GM19238 (cell line): Measurements from ENCODE around the gene ADAMTS2.

Experiments used
- DNase-seq: peaks from one replicate; pipeline ENCODE4 v3.0.0; 2011; ENCODE audit warnings: low spot score; ENCODE audit not compliant: insufficient read length

The ADAMTS2 gene

GRCh38 chr5:179147991-179148702 is 197.1 kb downstream of the ADAMTS2 start:
- no peak for DNase-seq

DNA sequence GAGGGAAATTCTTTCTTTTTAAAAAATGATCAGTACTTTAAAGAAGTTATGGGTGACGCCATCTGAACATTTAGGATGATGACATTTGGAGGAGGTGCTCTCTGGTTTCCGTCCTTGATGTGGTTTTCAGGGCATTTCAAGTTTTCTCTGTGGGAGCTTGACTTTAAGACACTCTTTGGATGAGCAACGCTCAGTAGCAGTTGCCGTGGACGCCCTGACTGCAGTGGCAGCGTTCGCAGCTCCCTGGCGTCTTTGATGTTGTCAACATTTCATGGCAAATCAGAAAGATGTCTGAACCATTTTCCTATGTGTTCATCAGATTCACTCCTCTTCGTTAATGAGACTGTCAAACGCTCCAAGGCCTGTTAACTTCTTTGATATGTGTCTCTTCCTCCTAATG is 199.0 kb downstream of the ADAMTS2 start:
- no peak for DNase-seq

DNA sequence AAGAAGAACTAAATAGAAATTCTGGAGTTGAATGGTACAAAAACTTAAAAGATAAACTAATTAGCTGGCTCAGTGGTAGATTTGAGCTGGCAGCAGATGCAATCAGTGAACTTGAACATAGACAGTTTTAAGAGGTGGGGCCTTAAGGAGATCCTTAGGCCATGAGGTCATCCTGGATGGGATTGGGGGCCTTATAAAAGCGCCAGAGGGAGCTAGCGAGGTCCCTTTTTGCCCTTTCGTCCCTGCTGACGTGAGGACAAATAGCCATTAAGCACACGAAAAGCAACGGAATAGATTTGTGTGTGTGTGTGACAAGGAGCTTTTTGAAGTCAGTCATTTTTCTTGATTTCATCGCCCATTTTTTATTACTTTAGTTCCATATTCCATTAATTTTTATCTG is 201.8 kb downstream of the ADAMTS2 start:
- no peak for DNase-seq

DNA sequence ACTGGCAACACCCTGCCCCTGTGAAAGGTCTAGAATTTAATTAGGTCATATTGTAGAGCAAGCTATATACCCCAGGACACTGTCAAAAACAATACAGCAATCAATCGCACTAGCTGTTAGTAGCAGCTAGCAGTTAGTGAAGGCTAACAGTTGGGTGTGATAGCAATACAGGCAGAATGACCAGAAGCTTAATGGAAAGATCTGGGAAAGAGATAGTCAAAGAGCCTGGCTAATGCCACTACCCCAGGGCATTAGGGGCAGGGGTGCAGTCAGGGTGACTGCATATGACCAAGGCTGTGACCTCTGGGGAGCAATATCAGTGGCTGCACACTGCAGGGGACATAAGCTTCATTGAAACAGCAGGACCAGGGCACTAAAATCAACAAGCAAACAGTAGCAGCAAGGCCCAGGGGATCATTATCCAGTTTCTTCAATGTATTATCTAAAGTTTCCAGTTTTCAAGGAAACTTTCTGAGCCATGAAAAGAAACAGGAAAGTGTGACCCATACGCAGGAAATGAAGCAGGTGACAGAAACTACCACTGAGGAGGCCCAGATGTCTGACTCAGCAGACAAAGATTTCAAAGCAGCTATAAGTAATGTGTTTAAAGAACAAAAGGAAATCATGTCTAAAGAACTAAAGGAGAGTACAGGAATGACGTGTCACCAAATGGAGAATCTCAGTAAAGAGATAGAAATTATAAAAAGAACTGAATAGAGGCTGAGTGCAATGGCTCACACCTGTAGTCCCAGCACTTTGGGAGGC is 202.6 kb downstream of the ADAMTS2 start:
- DNase-seq: no peak

DNA sequence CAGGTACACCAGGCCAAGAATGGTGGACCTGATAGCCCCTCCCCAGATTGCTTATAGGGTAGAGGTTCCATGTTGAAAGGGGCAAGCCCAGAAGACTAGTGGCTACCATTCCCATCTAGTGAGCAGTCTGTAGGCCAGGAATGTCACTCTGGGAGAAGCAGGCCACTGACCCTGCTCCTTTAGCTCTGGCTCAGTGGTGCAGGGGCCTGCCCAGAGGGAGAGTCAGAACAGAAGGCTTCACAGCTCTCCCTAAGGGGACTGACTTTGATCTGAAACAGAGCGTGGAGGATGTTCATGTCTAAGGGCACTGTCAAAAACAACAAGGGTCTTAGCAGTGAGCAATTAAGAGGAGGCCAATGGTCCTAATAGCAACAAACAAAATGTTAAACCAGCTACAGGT is 203.4 kb downstream of the ADAMTS2 start:
- DNase-seq: no peak

DNA sequence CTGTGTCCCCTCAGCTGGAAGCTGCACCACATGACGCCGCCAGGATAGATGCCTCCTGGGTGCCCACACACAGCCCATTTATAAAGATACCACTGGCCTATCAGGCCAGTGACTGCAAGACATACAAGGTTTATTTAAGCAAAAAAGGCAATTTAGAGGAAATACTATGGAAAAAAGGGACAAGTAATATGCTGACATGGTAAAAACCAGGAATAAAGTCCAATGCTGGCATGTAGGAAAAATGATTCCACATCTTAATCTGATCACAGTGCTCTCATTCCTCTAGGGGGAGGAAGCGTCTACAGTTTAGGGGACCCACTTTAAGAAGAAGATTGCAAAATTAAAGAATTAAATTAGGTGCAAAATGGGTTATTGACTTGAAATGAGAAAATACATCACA is 205.0 kb downstream of the ADAMTS2 start:
- no peak for DNase-seq

DNA sequence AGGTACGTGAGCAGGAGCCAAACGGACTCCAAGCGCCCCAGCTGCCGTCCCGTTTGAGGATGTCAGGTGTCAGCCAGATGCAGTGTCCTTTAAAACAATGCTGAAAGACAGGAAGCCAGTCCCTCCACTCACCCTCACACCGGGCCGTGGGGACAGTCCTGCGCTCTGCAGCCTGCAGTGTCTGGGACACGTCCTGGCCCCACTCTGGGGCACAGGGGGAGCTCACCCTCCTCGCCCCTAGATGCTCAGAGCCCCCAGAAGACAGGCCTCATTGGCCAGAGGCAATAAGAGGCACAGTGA is 205.4 kb downstream of the ADAMTS2 start:
- no peak for DNase-seq

GRCh38 chr5:179139111-179139935 is 205.9 kb downstream of the ADAMTS2 start:
- no peak for DNase-seq

DNA sequence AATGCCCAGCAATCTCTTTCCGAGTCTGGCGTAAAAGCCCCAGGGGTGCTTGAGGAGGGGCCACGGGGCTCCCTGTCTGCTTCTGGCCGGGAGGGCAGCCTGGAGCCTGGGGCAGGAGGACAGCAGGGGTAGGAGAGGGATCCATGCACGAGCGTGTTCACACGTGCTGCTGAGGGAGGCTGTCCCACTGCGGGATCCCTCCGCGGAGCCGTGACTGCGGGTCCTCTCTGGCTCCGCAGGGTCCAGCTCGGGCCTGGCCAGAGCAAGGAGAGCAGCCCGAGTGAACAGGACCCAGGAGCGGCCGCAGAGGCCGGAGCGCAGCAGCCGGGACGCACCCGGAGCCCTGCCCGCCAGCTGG is 206.7 kb downstream of the ADAMTS2 start:
- no peak for DNase-seq

DNA sequence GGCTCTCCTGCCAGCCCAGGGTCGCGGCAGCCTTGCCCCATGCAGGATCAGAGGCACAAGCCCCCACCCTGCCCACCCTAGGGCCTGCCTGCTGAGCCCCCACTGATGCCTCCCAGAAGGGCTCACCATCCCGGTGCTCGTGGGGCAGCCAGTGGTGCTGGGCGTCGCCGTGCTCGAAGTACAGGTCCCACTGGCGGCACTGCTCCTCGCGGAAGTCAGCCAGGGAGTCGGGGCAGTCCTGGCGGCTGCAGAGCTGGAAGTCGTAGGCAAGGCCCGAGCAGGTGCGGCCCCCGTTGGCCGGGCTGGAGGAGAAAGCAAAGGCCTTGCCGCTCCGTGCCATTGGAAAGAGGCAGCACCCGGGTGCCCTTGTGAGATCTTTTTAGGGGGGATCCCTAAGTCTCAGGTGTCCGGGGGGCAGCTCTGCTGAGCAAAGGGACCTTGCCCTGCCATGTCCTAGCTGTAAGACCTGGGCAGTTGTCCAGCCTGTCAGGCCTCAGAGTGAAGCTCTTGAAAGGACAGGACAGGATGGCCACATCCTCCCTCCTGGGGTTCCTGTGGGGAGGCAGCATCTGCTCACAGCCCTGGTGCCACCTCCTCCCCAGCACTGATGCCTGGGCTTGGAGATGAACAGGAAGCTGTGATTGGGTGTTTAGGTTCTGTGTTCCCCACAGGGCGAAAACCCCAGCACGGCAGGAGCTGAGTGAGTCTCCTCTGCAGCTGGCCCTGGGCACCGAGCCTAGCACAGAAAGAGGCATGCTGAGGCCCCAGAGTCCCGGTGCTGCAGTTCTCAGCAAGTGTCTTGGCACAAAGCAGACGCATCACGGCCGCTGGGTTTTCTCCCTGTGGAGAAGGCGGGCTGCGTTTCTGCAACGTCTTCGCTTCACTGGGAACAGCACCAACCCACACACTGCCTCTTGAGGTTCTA is 207.4 kb downstream of the ADAMTS2 start:
- DNase-seq: no peak

GRCh38 chr5:179137016-179137642 is 208.1 kb downstream of the ADAMTS2 start:
- DNase-seq: no peak

DNA sequence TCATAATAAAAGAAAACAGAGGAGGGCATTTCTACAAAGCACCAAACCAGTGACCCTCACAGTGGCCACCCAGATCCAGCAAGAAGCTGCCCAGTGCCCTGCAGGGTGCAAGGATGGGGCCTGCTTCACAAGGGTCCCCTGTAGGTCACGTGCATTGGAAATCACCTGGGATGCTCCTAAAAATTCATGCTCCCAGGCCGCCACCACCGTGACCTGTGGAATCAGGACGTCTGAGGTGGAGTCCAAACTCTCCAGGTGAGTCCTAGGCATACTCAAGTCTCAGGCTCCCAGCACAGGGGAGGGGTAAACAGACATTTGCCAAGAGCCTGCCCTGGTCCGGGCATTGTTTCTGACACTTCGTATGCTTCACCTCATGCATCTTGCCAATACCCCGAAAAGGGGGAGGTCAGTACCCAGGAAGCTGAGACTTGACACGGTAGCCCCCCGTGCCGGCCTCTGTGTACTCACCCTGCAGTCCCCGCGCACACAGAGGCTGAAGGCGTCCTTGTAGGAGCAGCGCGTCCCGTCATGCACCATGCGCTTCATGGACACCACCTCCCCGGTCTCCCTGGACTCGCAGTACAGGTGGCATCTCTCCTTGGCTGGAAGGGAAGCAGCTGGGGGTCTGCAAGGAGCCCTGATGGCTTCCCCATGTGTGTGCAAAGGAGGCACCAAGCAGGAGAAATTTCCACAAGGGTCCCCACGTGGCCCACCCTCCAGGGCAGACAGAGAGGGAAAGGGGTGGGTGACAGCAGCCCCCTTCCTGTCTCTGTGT is 209.6 kb downstream of the ADAMTS2 start:
- DNase-seq: no peak

DNA sequence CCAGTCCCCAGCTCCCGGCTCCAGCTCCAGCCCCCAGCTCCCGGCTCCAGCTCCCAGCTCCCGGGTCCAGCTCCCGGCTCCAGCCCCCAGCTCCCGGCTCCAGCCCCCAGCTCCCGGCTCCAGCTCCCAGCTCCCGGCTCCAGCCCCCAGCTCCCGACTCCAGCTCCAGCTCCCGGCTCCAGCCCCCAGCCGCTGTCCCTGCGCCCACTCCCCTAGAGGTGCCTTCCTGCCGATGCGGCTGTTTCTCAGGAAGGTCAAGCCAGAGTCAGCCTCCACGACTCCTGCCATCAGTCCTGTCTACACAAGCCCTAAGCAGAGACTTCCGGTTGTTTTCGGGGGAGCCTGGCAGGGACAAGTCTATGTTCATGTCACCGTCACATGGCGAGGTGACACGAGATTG is 210.3 kb downstream of the ADAMTS2 start:
- no peak for DNase-seq

DNA sequence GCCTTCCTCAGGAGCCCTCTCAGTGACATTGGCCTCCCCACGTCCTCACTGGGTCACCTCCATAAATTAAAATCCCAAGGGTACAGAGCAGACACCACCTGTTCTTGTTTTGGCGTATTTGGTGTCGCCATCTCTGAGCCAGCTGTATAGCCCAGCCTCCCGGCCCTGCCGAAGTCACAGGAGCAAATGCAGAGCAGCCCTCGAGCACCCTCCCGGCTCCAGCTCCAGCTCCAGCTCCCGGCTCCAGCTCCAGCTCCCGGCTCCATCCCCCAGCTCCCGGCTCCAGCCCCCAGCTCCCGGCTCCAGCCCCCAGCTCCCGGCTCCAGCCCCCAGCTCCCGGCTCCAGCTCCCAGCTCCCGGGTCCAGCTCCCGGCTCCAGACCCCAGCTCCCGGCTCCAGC is 210.8 kb downstream of the ADAMTS2 start:
- DNase-seq: no peak

DNA sequence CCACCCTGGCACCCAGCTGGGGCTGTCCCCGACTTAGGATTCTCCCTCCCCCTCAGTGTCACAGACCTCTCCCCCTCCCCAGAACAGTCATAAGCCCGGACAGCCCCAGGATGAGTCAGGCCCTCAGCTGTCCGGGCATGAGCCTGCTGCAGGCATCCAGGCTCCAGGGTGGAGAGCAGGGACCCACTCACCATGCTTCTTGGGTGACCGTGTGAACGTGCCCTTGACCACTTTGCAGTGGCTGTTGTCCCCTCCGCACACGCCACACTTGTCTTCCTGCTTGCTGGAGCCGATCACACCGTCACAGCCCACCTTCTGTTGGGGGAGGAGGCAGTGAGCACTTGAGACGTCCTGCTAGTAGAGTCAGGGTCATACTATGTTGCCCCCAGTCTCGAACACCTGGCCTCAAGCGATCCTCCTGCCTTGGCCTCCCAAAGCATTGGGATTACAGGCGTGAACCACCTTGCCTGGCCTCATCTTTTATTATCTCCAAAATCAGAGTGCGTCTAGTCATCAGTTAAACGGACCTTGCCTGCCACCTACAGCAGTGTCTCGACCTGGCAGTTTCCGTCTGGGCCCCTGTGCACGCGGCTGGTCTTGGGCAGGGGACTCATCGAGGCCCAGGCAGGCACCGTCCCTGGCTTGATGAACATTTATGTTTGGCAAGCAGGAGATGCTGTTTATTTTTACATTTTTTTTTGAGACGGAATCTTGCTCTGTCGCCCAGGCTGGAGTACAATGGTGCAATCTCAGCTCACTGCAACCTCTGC is 212.5 kb downstream of the ADAMTS2 start:
- no peak for DNase-seq

DNA sequence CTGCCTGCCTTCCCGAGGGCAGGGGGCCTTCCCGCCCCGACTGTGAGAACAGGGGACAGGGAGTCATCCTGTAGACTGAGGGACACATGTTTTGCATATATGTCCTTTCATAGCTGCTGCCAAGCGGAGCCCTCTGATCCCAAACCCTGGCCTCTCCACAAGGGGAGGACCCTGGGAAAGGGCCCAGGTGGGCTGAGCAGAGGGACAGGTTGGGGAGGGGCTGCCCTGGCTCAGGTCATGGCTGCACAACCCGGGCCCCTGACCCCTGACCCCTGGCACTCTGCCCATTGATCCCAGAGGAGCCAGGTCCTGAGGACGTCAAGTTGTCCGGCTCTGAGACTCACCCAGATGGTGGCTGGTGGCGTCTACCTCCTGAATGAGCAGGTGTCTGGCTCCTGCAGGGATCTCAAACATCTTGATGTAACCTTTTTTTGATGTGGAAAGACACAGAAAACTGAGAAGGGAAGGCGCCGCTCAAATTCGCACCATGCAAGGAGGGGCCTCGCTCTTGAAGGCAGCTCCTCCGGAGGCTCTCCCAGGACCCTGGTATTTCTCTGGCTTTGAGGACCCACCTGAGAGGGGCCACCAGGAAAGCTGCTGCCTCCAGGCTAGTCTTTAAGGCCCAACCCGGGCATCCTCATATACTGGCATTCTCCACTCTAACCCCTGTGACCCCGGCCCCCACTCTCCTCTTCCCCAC is 213.2 kb downstream of the ADAMTS2 start:
- no peak for DNase-seq

DNA sequence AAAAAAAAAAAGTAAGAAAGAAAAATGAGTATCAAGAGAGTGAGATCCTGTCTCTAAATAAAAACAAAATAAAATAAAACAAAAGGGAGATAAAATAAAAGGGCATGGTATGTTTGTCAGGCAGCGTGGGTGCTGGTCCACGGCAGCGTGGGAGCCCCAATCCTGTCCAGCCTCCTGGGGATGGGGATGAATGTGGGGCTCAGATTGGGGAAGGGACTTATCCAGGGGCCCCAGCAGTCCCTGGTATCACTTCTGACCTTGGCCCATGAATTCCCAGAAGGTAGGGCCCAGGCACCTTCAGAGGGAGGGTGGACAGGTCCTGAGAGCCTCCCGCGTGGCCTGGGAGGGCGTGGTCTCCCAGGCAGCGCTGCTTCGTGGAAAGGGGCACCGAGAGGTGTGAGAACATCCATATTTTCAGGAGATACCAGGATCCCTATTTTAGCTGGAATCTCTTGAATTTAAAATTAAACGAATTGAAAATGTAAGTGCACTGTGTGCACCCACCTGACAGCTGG is 213.9 kb downstream of the ADAMTS2 start:
- no peak for DNase-seq

DNA sequence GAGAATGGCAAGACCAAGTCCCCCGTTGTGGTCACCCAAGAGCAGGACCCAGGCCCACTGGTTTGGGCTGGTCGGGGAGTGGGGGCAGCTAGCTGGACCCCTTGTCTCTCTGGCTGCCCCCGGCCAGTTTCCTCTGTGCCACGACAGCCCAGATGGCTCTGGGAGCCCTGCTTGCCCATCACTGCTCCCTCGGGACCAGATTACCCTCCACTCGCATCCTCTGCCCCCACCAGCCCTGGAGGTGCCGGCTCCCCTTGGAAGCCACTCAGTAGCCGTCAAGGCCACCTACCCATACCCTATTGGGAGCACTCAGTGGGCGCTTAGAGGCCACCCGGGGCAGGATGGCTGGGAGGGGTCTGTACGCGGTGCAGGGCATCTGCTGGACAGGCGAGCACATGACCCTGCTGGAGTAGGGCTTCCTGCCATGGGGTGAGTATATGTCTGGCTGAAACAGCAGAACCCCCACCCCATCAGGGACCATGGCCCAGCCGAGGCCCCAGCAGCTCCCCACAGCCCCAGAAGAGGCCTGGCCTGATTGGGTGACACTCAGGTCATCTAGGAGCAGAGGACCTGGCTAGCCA is 215.1 kb downstream of the ADAMTS2 start:
- DNase-seq: no peak
